ENCODE data around the gene TRMT61A.
"Not testable (repeated sequence)": the region's sequence is repeated elsewhere in the genome, so short reads cannot be mapped to it uniquely, and the experiment has no call there.

Gene TRMT61A

GRCh38 chr14:103500148-103500990, 28.6 kb upstream of the TRMT61A start:
- in situ Hi-C loops (cut with HindIII; ENCODE audit: low pct_unique_long_range_greater_than_20kb, low sequenced_read_pairs) = no loop called here
- peak in 1 of 2 experiments; percentile 87 for DNase-seq (ENCODE audit: low read depth in 1 of 2, low spot score in 1 of 2)
- no peak for TF ChIP-seq JUND (IDR thresholded peaks at IDR 0.05; ENCODE audit: low read depth)

- DNase-seq (ENCODE audit: low read depth in 1 of 2, low spot score in 1 of 2) = no peak
- in situ Hi-C loops (cut with HindIII; ENCODE audit: low pct_unique_long_range_greater_than_20kb, low sequenced_read_pairs) = no loop called here
- TF ChIP-seq JUND (IDR thresholded peaks at IDR 0.05; ENCODE audit: low read depth) = no peak
These were observed 27.7 kb upstream of the TRMT61A start for GRCh38 chr14:103501041-103501870.

- no peak for DNase-seq (ENCODE audit: low read depth in 1 of 2, low spot score in 1 of 2)
- in situ Hi-C loops (cut with HindIII; ENCODE audit: low pct_unique_long_range_greater_than_20kb, low sequenced_read_pairs) = no loop called here
- TF ChIP-seq JUND (IDR thresholded peaks at IDR 0.05; ENCODE audit: low read depth) = no peak
These were observed 26.9 kb upstream of the TRMT61A start for GRCh38 chr14:103501921-103502669.

- in situ Hi-C loops (cut with HindIII; ENCODE audit: low pct_unique_long_range_greater_than_20kb, low sequenced_read_pairs) = no loop called here
- no peak for TF ChIP-seq JUND (IDR thresholded peaks at IDR 0.05; ENCODE audit: low read depth)
These were observed 26.1 kb upstream of the TRMT61A start for GRCh38 chr14:103502877-103503276.

GRCh38 chr14:103503296-103503695, 25.7 kb upstream of the TRMT61A start:
- in situ Hi-C loops (cut with HindIII; ENCODE audit: low pct_unique_long_range_greater_than_20kb, low sequenced_read_pairs) = no loop called here
- DNase-seq (ENCODE audit: low read depth in 1 of 2, low spot score in 1 of 2) = no peak
- no peak for TF ChIP-seq JUND (IDR thresholded peaks at IDR 0.05; ENCODE audit: low read depth)

More at GRCh38 chr14:103502877-103503276, 26.1 kb upstream of the TRMT61A start:
- DNase-seq (ENCODE audit: low read depth in 1 of 2, low spot score in 1 of 2) = no peak

- no peak for DNase-seq (ENCODE audit: low read depth in 1 of 2, low spot score in 1 of 2)
- in situ Hi-C loops (cut with HindIII; ENCODE audit: low pct_unique_long_range_greater_than_20kb, low sequenced_read_pairs) = no loop called here
- TF ChIP-seq JUND (IDR thresholded peaks at IDR 0.05; ENCODE audit: low read depth) = no peak
These were observed 23.9 kb upstream of the TRMT61A start for GRCh38 chr14:103504991-103505565.

- in situ Hi-C loops (cut with HindIII; ENCODE audit: low pct_unique_long_range_greater_than_20kb, low sequenced_read_pairs) = no loop called here
- DNase-seq (ENCODE audit: low read depth in 1 of 2, low spot score in 1 of 2) = no peak
- TF ChIP-seq JUND (IDR thresholded peaks at IDR 0.05; ENCODE audit: low read depth) = no peak
These were observed 21.2 kb upstream of the TRMT61A start for GRCh38 chr14:103507751-103508150.

GRCh38 chr14:103508521-103509329, 20.3 kb upstream of the TRMT61A start:
- in situ Hi-C loops (cut with HindIII; ENCODE audit: low pct_unique_long_range_greater_than_20kb, low sequenced_read_pairs) = no loop called here
- DNase-seq (ENCODE audit: low read depth in 1 of 2, low spot score in 1 of 2) = no peak

GRCh38 chr14:103509864-103510723, 18.9 kb upstream of the TRMT61A start:
- in situ Hi-C loops (cut with HindIII; ENCODE audit: low pct_unique_long_range_greater_than_20kb, low sequenced_read_pairs) = no loop called here
- no peak for DNase-seq (ENCODE audit: low read depth in 1 of 2, low spot score in 1 of 2)
- no peak for TF ChIP-seq JUND (IDR thresholded peaks at IDR 0.05; ENCODE audit: low read depth)

More at GRCh38 chr14:103508521-103509329, 20.3 kb upstream of the TRMT61A start:
- no peak for TF ChIP-seq JUND (IDR thresholded peaks at IDR 0.05; ENCODE audit: low read depth)

- TF ChIP-seq JUND (IDR thresholded peaks at IDR 0.05; ENCODE audit: low read depth) = no peak
- no peak for DNase-seq (ENCODE audit: low read depth in 1 of 2, low spot score in 1 of 2)
- in situ Hi-C loops (cut with HindIII; ENCODE audit: low pct_unique_long_range_greater_than_20kb, low sequenced_read_pairs) = no loop called here
These were observed 18.0 kb upstream of the TRMT61A start for GRCh38 chr14:103510724-103511693.

GRCh38 chr14:103512180-103512579, 16.8 kb upstream of the TRMT61A start:
- DNase-seq (ENCODE audit: low read depth in 1 of 2, low spot score in 1 of 2); in situ Hi-C loops (cut with HindIII; ENCODE audit: low pct_unique_long_range_greater_than_20kb, low sequenced_read_pairs): not testable (repeated sequence)
